HEK293 (cell line): ENCODE results near the gene DYDC1.
"Not testable (repeated sequence)": the region's sequence is repeated elsewhere in the genome, so short reads cannot be mapped to it uniquely, and the experiment has no call there.

Source experiments
- CTCF ChIA-PET: fragments of 350-600 bp; formaldehyde crosslinking; extraction: SDS; loops from one replicate; lab custom pipeline; 2021; ENCODE audit warnings: antibody characterized with exemption; lab: Yijun Ruan, JAX
- POLR2A ChIA-PET: fragments of 300-600 bp; formaldehyde crosslinking; extraction: SDS; loops from one replicate; lab custom pipeline; 2020; ENCODE audit warnings: antibody characterized with exemption, inconsistent platforms; lab: Yijun Ruan, JAX
- H3K27ac ChIP-seq: fragments of 200-500 bp; sonication (Bioruptor generic); 2 replicates; pipeline ENCODE4 v1.5.1; 2014; ENCODE audit warnings: low read depth, low read length, control low read depth, inconsistent platforms; ENCODE audit errors: extremely low read depth
- H3K36me3 ChIP-seq, 2 experiments: fragments of 200-500 bp in 1 of 2; sonication (Bioruptor generic) in 1 of 2; 1 replicate in 1 of 2; 2 replicates in 1 of 2; pipeline ENCODE4 v1.5.1; 2014 to 2017; ENCODE audit warnings: inconsistent platforms in 2 of 2, low read length in 2 of 2; ENCODE audit not compliant: control insufficient read depth in 2 of 2, insufficient read depth in 1 of 2
- H3K4me1 ChIP-seq: fragments of 200-500 bp; sonication (Bioruptor generic); 2 replicates; pipeline ENCODE4 v1.5.1; 2014; ENCODE audit warnings: mild to moderate bottlenecking, low read length, inconsistent platforms; ENCODE audit not compliant: control insufficient read depth, insufficient read depth
- H3K4me3 ChIP-seq: 2 replicates; pipeline ENCODE4 v1.5.1; 2011; ENCODE audit warnings: low read depth, mild to moderate bottlenecking, control low read depth, low read length, moderate library complexity
- H3K9me3 ChIP-seq: fragments of 200-500 bp; sonication (Bioruptor generic); 2 replicates; pipeline ENCODE4 v1.5.1; 2014; ENCODE audit warnings: low read depth, low read length, inconsistent platforms; ENCODE audit not compliant: control insufficient read depth, insufficient read depth
- IKZF3 ChIP-seq: fragments of 450-650 bp; IDR thresholded peaks from 2 replicates; pipeline ENCODE4 v1.5.0; 2018; ENCODE audit warnings: missing biosample characterization, mild to moderate bottlenecking, missing genetic modification characterization, moderate library complexity
- KLF8 ChIP-seq: fragments of 450-650 bp; formaldehyde crosslinking; IDR thresholded peaks from 2 replicates; pipeline ENCODE4 v1.5.1; 2016; ENCODE audit warnings: missing biosample characterization, missing genetic modification characterization
- PRDM1 ChIP-seq: fragments of 450-650 bp; formaldehyde crosslinking; IDR thresholded peaks from 2 replicates; pipeline ENCODE4; 2016; ENCODE audit warnings: missing biosample characterization, missing genetic modification characterization
- ZNF354C ChIP-seq: fragments of 450-650 bp; formaldehyde crosslinking; IDR thresholded peaks from 2 replicates; pipeline ENCODE4 v1.5.1; 2016; ENCODE audit warnings: missing biosample characterization, missing genetic modification characterization, low read depth, borderline replicate concordance
- ZNF473 ChIP-seq: fragments of 450-650 bp; formaldehyde crosslinking; IDR thresholded peaks from 2 replicates; pipeline ENCODE4 v1.5.1; 2017; ENCODE audit warnings: missing biosample characterization, missing genetic modification characterization
- ZNF48 ChIP-seq: fragments of 450-650 bp; formaldehyde crosslinking; IDR thresholded peaks from 2 replicates; pipeline ENCODE4 v1.5.1; 2016; ENCODE audit warnings: missing biosample characterization, missing genetic modification characterization
- ZNF529 ChIP-seq: fragments of 450-650 bp; formaldehyde crosslinking; IDR thresholded peaks from 2 replicates; pipeline ENCODE4 v1.5.1; 2017; ENCODE audit warnings: missing genetic modification characterization, missing biosample characterization; ENCODE audit not compliant: insufficient replicate concordance
- ZNF549 ChIP-seq: fragments of 450-650 bp; IDR thresholded peaks from 2 replicates; pipeline ENCODE4 v1.5.1; 2018; ENCODE audit warnings: missing biosample characterization, missing genetic modification characterization, mild to moderate bottlenecking, inconsistent platforms, moderate library complexity
- ZNF600 ChIP-seq: fragments of 450-650 bp; formaldehyde crosslinking; IDR thresholded peaks from 2 replicates; pipeline ENCODE4 v1.5.1; 2016; ENCODE audit warnings: missing biosample characterization, missing genetic modification characterization
- ZNF677 ChIP-seq: fragments of 450-650 bp; IDR thresholded peaks from 2 replicates; pipeline ENCODE4 v1.5.0; 2018; ENCODE audit warnings: missing biosample characterization, mild to moderate bottlenecking, missing genetic modification characterization, moderate library complexity
- ZNF701 ChIP-seq: fragments of 450-650 bp; formaldehyde crosslinking; IDR thresholded peaks from 2 replicates; pipeline ENCODE4 v1.5.1; 2016; ENCODE audit warnings: missing biosample characterization, missing genetic modification characterization
- ZNF76 ChIP-seq: fragments of 450-650 bp; formaldehyde crosslinking; IDR thresholded peaks from 2 replicates; pipeline ENCODE4; 2016; ENCODE audit warnings: low read depth, missing biosample characterization, missing genetic modification characterization, borderline replicate concordance
- ZNF830 ChIP-seq: fragments of 450-650 bp; IDR thresholded peaks from 2 replicates; pipeline ENCODE4 v1.5.0; 2018; ENCODE audit warnings: missing biosample characterization, missing genetic modification characterization, low read depth, mild to moderate bottlenecking, moderate library complexity
- TF ChIP-seq, protein P1 (sequence below): fragments of 450-650 bp; formaldehyde crosslinking; IDR thresholded peaks from 2 replicates; pipeline ENCODE4 v1.5.1; 2017; ENCODE audit warnings: missing biosample characterization, mild to moderate bottlenecking, missing genetic modification characterization, moderate library complexity
- TF ChIP-seq, protein P2 (sequence below): fragments of 450-650 bp; formaldehyde crosslinking; IDR thresholded peaks from 2 replicates; pipeline ENCODE4 v1.5.1; 2016; ENCODE audit warnings: missing biosample characterization, missing genetic modification characterization, borderline replicate concordance
- TF ChIP-seq, protein P3 (sequence below): fragments of 450-650 bp; formaldehyde crosslinking; conservative IDR thresholded peaks from 2 replicates; pipeline ENCODE4 v1.5.1; 2016; ENCODE audit warnings: low read depth, missing biosample characterization, missing genetic modification characterization
- TF ChIP-seq, protein P4 (sequence below): fragments of 450-650 bp; formaldehyde crosslinking; IDR thresholded peaks from 2 replicates; pipeline ENCODE4 v1.5.1; 2016; ENCODE audit warnings: missing biosample characterization, missing genetic modification characterization
- TF ChIP-seq, protein P5 (sequence below): fragments of 450-650 bp; formaldehyde crosslinking; IDR thresholded peaks from 2 replicates; pipeline ENCODE4; 2016; ENCODE audit warnings: missing biosample characterization, missing genetic modification characterization

The DYDC1 gene

DNA sequence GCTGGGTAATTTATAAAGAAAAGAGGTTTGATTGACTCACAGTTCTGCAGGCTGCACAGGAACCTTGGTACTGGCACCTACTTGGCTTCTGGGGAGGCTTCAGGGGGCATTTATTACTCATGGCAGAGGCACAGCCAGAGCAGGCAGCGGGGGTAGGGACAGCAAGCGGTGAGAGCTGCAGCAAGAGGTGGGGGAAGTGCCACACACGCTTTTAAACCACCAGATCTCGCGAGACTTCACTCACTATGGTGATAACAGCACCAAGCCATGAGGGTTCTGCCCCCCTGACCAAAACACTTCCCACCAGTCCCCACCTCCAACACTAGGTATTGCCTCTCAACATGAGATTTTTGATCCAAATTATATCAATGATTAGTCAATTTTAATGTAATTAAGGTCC lies 43.0 kb downstream of the DYDC1 start:
- POLR2A ChIA-PET = no interaction called here
- Histone ChIP-seq H3K4me3 (no peak overlapping the region), H3K4me1 (no peaks in the 10 kb centered on the region)
- TF ChIP-seq ZNF473 (tag by site-specific recombination) = no peak
- no peak for TF ChIP-seq ZNF354C (tag by site-specific recombination)
- no peak for TF ChIP-seq ZNF830 (tag by site-specific recombination)
- TF ChIP-seq ZNF600 (tag by site-specific recombination) = no peak
- TF ChIP-seq, protein P1, sequence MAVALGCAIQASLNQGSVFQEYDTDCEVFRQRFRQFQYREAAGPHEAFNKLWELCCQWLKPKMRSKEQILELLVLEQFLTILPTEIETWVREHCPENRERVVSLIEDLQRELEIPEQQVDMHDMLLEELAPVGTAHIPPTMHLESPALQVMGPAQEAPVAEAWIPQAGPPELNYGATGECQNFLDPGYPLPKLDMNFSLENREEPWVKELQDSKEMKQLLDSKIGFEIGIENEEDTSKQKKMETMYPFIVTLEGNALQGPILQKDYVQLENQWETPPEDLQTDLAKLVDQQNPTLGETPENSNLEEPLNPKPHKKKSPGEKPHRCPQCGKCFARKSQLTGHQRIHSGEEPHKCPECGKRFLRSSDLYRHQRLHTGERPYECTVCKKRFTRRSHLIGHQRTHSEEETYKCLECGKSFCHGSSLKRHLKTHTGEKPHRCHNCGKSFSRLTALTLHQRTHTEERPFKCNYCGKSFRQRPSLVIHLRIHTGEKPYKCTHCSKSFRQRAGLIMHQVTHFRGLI = no peak
- TF ChIP-seq ZNF76 = no peak
- no peak for TF ChIP-seq ZNF48 (tag by site-specific recombination)
- no peak for TF ChIP-seq ZNF701
- no peak for TF ChIP-seq IKZF3 (tag by site-specific recombination)
- TF ChIP-seq ZNF529 = no peak
- TF ChIP-seq, protein P2, sequence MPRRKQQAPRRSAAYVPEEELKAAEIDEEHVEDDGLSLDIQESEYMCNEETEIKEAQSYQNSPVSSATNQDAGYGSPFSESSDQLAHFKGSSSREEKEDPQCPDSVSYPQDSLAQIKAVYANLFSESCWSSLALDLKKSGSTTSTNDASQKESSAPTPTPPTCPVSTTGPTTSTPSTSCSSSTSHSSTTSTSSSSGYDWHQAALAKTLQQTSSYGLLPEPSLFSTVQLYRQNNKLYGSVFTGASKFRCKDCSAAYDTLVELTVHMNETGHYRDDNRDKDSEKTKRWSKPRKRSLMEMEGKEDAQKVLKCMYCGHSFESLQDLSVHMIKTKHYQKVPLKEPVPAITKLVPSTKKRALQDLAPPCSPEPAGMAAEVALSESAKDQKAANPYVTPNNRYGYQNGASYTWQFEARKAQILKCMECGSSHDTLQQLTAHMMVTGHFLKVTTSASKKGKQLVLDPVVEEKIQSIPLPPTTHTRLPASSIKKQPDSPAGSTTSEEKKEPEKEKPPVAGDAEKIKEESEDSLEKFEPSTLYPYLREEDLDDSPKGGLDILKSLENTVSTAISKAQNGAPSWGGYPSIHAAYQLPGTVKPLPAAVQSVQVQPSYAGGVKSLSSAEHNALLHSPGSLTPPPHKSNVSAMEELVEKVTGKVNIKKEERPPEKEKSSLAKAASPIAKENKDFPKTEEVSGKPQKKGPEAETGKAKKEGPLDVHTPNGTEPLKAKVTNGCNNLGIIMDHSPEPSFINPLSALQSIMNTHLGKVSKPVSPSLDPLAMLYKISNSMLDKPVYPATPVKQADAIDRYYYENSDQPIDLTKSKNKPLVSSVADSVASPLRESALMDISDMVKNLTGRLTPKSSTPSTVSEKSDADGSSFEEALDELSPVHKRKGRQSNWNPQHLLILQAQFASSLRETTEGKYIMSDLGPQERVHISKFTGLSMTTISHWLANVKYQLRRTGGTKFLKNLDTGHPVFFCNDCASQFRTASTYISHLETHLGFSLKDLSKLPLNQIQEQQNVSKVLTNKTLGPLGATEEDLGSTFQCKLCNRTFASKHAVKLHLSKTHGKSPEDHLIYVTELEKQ (tag by site-specific recombination) = no peak
- TF ChIP-seq KLF8 (tag by site-specific recombination) = no peak
- TF ChIP-seq, protein P3, sequence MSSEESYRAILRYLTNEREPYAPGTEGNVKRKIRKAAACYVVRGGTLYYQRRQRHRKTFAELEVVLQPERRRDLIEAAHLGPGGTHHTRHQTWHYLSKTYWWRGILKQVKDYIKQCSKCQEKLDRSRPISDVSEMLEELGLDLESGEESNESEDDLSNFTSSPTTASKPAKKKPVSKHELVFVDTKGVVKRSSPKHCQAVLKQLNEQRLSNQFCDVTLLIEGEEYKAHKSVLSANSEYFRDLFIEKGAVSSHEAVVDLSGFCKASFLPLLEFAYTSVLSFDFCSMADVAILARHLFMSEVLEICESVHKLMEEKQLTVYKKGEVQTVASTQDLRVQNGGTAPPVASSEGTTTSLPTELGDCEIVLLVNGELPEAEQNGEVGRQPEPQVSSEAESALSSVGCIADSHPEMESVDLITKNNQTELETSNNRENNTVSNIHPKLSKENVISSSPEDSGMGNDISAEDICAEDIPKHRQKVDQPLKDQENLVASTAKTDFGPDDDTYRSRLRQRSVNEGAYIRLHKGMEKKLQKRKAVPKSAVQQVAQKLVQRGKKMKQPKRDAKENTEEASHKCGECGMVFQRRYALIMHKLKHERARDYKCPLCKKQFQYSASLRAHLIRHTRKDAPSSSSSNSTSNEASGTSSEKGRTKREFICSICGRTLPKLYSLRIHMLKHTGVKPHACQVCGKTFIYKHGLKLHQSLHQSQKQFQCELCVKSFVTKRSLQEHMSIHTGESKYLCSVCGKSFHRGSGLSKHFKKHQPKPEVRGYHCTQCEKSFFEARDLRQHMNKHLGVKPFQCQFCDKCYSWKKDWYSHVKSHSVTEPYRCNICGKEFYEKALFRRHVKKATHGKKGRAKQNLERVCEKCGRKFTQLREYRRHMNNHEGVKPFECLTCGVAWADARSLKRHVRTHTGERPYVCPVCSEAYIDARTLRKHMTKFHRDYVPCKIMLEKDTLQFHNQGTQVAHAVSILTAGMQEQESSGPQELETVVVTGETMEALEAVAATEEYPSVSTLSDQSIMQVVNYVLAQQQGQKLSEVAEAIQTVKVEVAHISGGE (tag by site-specific recombination) = no peak
- TF ChIP-seq, protein P4, sequence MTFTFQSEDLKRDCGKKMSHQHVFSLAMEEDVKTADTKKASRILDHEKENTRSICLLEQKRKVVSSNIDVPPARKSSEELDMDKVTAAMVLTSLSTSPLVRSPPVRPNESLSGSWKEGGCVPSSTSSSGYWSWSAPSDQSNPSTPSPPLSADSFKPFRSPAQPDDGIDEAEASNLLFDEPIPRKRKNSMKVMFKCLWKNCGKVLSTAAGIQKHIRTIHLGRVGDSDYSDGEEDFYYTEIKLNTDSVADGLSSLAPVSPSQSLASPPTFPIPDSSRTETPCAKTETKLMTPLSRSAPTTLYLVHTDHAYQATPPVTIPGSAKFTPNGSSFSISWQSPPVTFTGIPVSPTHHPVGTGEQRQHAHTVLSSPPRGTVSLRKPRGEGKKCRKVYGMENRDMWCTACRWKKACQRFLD (tag by site-specific recombination) = no peak
- TF ChIP-seq, protein P5, sequence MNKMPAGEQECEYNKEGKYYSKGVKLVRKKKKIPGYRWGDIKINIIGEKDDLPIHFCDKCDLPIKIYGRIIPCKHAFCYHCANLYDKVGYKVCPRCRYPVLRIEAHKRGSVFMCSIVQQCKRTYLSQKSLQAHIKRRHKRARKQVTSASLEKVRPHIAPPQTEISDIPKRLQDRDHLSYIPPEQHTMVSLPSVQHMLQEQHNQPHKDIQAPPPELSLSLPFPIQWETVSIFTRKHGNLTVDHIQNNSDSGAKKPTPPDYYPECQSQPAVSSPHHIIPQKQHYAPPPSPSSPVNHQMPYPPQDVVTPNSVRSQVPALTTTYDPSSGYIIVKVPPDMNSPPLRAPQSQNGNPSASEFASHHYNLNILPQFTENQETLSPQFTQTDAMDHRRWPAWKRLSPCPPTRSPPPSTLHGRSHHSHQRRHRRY (tag by site-specific recombination) = no peak
- no peak for TF ChIP-seq ZNF677
- no peak for TF ChIP-seq PRDM1 (tag by site-specific recombination)
- no peak for TF ChIP-seq ZNF549 (tag by site-specific recombination)
- TF ChIP-seq, all 188 proteins: peak for 0
- Histone ChIP-seq H3K36me3 (no peaks in the 10 kb centered on the region), H3K9me3 (no peaks in the 10 kb centered on the region), H3K27ac (no peak overlapping the region)
- CTCF ChIA-PET = no interaction called here

DNA sequence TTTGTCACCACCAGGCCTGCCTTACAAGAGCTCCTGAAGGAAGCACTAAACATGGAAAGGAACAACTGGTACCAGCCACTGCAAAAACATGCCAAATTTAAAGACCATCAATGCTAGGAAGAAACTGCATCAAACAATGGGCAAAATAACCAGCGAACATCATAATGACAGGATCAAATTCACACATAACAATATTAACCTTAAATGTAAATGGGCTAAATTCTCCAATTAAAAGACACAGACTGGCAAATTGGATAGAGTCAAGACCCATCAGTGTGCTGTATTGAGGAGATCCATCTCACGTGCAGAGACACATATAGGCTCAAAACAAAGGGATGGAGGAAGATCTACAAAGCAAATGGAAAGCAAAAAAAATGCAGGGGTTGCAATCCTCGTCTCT lies 50.6 kb downstream of the DYDC1 start:
- CTCF ChIA-PET = not testable (repeated sequence)

More for the DNA sequence above, 50.6 kb downstream of the DYDC1 start:
- H3K4me3 ChIP-seq, H3K36me3 ChIP-seq, H3K27ac ChIP-seq, H3K4me1 ChIP-seq, H3K9me3 ChIP-seq, POLR2A ChIA-PET: not testable (repeated sequence)
